Measurements from ENCODE around the gene RCAN1. TPM values are rescaled to one million over a fixed set of nuclear protein-coding genes. Genes with fewer than 3 reads are reported as not detected.

Gene RCAN1
- total and polyA plus RNA-seq, 5 donors from 2014 or later = 3.9 to 16.1 (median 10.4) TPM

- ATAC-seq (ENCODE audit: low read depth in 2 of 2) = no peak
- no peaks in the 10 kb centered on the region for H3K9me3 ChIP-seq (ENCODE audit: control insufficient read depth in 2 of 2, low read length in 2 of 2)
- Mint-ChIP-seq H3K4me3 (no peak overlapping the region), H3K4me1 (peaks cover 0 to 9% (median 1%) of the 10 kb centered on the region in 4 donors), H3K27ac (no peak overlapping the region), H3K9me3 (no peaks in the 10 kb centered on the region), H3K36me3 (peaks cover 39% of the 10 kb centered on the region), H3K27me3 (peaks cover 4% of the 10 kb centered on the region)
- peaks cover 3% of the 10 kb centered on the region for H3K36me3 ChIP-seq (ENCODE audit: control insufficient read depth, insufficient read depth, low read length)
- no peak for DNase-seq
- H3K4me3 ChIP-seq (ENCODE audit: low read depth, low read length) = no peak overlapping the region
- H3K27me3 ChIP-seq (ENCODE audit: control insufficient read depth, insufficient read depth, low read length) = no peaks in the 10 kb centered on the region
- H3K4me1 ChIP-seq (ENCODE audit: control insufficient read depth, insufficient read depth, low read length, poor library complexity, severe bottlenecking) = no peaks in the 10 kb centered on the region
- H3K27ac ChIP-seq (ENCODE audit: insufficient read depth, low read length, poor library complexity, severe bottlenecking) = no peak overlapping the region
Observed at GRCh38 chr21:34517039-34517438, 97.9 kb downstream of the RCAN1 start.

GRCh38 chr21:34514576-34515115 lies 100.3 kb downstream of the RCAN1 start:
- ATAC-seq (ENCODE audit: low read depth in 2 of 2) (no peak), DNase-seq (no peak)
- H3K9me3 ChIP-seq (ENCODE audit: control insufficient read depth in 2 of 2, low read length in 2 of 2) = no peaks in the 10 kb centered on the region
- no peak overlapping the region for H3K4me3 ChIP-seq (ENCODE audit: low read depth, low read length)
- no peaks in the 10 kb centered on the region for H3K27me3 ChIP-seq (ENCODE audit: control insufficient read depth, insufficient read depth, low read length)
- no peak overlapping the region for H3K27ac Mint-ChIP-seq
- H3K4me3 Mint-ChIP-seq = no peak overlapping the region
- H3K27ac ChIP-seq (ENCODE audit: insufficient read depth, low read length, poor library complexity, severe bottlenecking) = no peak overlapping the region
- peaks cover 21% of the 10 kb centered on the region for H3K36me3 Mint-ChIP-seq
- peaks cover 12% of the 10 kb centered on the region for H3K27me3 Mint-ChIP-seq
- H3K4me1 Mint-ChIP-seq = peaks cover 0 to 9% (median 1%) of the 10 kb centered on the region in 4 donors
- H3K9me3 Mint-ChIP-seq = no peaks in the 10 kb centered on the region
- H3K4me1 ChIP-seq (ENCODE audit: control insufficient read depth, insufficient read depth, low read length, poor library complexity, severe bottlenecking) = no peaks in the 10 kb centered on the region
- no peaks in the 10 kb centered on the region for H3K36me3 ChIP-seq (ENCODE audit: control insufficient read depth, insufficient read depth, low read length)

- Mint-ChIP-seq H3K36me3 (peaks cover 16% of the 10 kb centered on the region), H3K27me3 (peaks cover 12% of the 10 kb centered on the region), H3K27ac (no peak overlapping the region), H3K4me1 (peaks cover 0 to 9% (median 1%) of the 10 kb centered on the region in 4 donors), H3K9me3 (no peaks in the 10 kb centered on the region), H3K4me3 (no peak overlapping the region)
- no peak overlapping the region for H3K27ac ChIP-seq (ENCODE audit: insufficient read depth, low read length, poor library complexity, severe bottlenecking)
- H3K4me3 ChIP-seq (ENCODE audit: low read depth, low read length) = no peak overlapping the region
- DNase-seq = no peak
- no peaks in the 10 kb centered on the region for H3K36me3 ChIP-seq (ENCODE audit: control insufficient read depth, insufficient read depth, low read length)
- no peaks in the 10 kb centered on the region for H3K9me3 ChIP-seq (ENCODE audit: control insufficient read depth in 2 of 2, low read length in 2 of 2)
- H3K4me1 ChIP-seq (ENCODE audit: control insufficient read depth, insufficient read depth, low read length, poor library complexity, severe bottlenecking) = no peaks in the 10 kb centered on the region
- ATAC-seq (ENCODE audit: low read depth in 2 of 2) = no peak
- H3K27me3 ChIP-seq (ENCODE audit: control insufficient read depth, insufficient read depth, low read length) = no peaks in the 10 kb centered on the region
Observed at GRCh38 chr21:34513129-34513675, 101.7 kb downstream of the RCAN1 start.

- Histone ChIP-seq H3K36me3 (ENCODE audit: control insufficient read depth, insufficient read depth, low read length) (no peaks in the 10 kb centered on the region), H3K27me3 (ENCODE audit: control insufficient read depth, insufficient read depth, low read length) (no peaks in the 10 kb centered on the region), H3K9me3 (ENCODE audit: control insufficient read depth in 2 of 2, low read length in 2 of 2) (no peaks in the 10 kb centered on the region), H3K4me1 (ENCODE audit: control insufficient read depth, insufficient read depth, low read length, poor library complexity, severe bottlenecking) (no peaks in the 10 kb centered on the region), H3K4me3 (ENCODE audit: low read depth, low read length) (no peak within 1 kb of the TSS), H3K27ac (ENCODE audit: insufficient read depth, low read length, poor library complexity, severe bottlenecking) (no peak within 1 kb of the TSS)
- DNase-seq (no peak), ATAC-seq (ENCODE audit: low read depth in 2 of 2) (no peak)
- Mint-ChIP-seq H3K4me3 (no peak within 1 kb of the TSS), H3K27ac (no peak within 1 kb of the TSS), H3K9me3 (no peaks in the 10 kb centered on the region), H3K27me3 (peaks cover 12% of the 10 kb centered on the region), H3K4me1 (no peaks in the 10 kb centered on the region), H3K36me3 (peaks cover 4% of the 10 kb centered on the region)
Observed at GRCh38 chr21:34511787-34512455, 103.0 kb downstream of the RCAN1 start, which contains the start of gene KCNE1. Gene KCNE1 (minus strand): TSS chr21:34512210. CDS start chr21:34449634, 62,576 bp downstream.

GRCh38 chr21:34511181-34511580 lies 103.7 kb downstream of the RCAN1 start:
- H3K27ac Mint-ChIP-seq = no peak overlapping the region
- H3K4me3 Mint-ChIP-seq = no peak overlapping the region

GRCh38 chr21:34510148-34511142 lies 104.5 kb downstream of the RCAN1 start:
- ATAC-seq (ENCODE audit: low read depth in 2 of 2) = peak in 1 of 2 donors; percentile 25
- no peaks in the 10 kb centered on the region for H3K36me3 Mint-ChIP-seq
- no peaks in the 10 kb centered on the region for H3K9me3 Mint-ChIP-seq
- peaks cover 21% of the 10 kb centered on the region for H3K27me3 Mint-ChIP-seq
- DNase-seq = peak in 1 of 3 donors; percentile 44
- no peak overlapping the region for H3K4me3 ChIP-seq (ENCODE audit: low read depth, low read length)
- H3K4me3 Mint-ChIP-seq = no peak overlapping the region
- H3K27me3 ChIP-seq (ENCODE audit: control insufficient read depth, insufficient read depth, low read length) = no peaks in the 10 kb centered on the region
- H3K27ac Mint-ChIP-seq = no peak overlapping the region
- H3K4me1 Mint-ChIP-seq = no peaks in the 10 kb centered on the region
- H3K9me3 ChIP-seq (ENCODE audit: control insufficient read depth in 2 of 2, low read length in 2 of 2) = no peaks in the 10 kb centered on the region
- H3K36me3 ChIP-seq (ENCODE audit: control insufficient read depth, insufficient read depth, low read length) = no peaks in the 10 kb centered on the region
- H3K4me1 ChIP-seq (ENCODE audit: control insufficient read depth, insufficient read depth, low read length, poor library complexity, severe bottlenecking) = no peaks in the 10 kb centered on the region
- no peak overlapping the region for H3K27ac ChIP-seq (ENCODE audit: insufficient read depth, low read length, poor library complexity, severe bottlenecking)

More at GRCh38 chr21:34511181-34511580, 103.7 kb downstream of the RCAN1 start:
- Histone ChIP-seq H3K4me3 (ENCODE audit: low read depth, low read length) (no peak overlapping the region), H3K27me3 (ENCODE audit: control insufficient read depth, insufficient read depth, low read length) (no peaks in the 10 kb centered on the region), H3K4me1 (ENCODE audit: control insufficient read depth, insufficient read depth, low read length, poor library complexity, severe bottlenecking) (no peaks in the 10 kb centered on the region), H3K9me3 (ENCODE audit: control insufficient read depth in 2 of 2, low read length in 2 of 2) (no peaks in the 10 kb centered on the region), H3K27ac (ENCODE audit: insufficient read depth, low read length, poor library complexity, severe bottlenecking) (no peak overlapping the region), H3K36me3 (ENCODE audit: control insufficient read depth, insufficient read depth, low read length) (no peaks in the 10 kb centered on the region)
- no peak for ATAC-seq (ENCODE audit: low read depth in 2 of 2)
- no peaks in the 10 kb centered on the region for H3K9me3 Mint-ChIP-seq
- no peaks in the 10 kb centered on the region for H3K4me1 Mint-ChIP-seq
- H3K27me3 Mint-ChIP-seq = peaks cover 18% of the 10 kb centered on the region
- no peaks in the 10 kb centered on the region for H3K36me3 Mint-ChIP-seq
- DNase-seq = no peak

- Histone ChIP-seq H3K9me3 (ENCODE audit: control insufficient read depth in 2 of 2, low read length in 2 of 2) (no peaks in the 10 kb centered on the region), H3K27me3 (ENCODE audit: control insufficient read depth, insufficient read depth, low read length) (peaks cover 4% of the 10 kb centered on the region), H3K36me3 (ENCODE audit: control insufficient read depth, insufficient read depth, low read length) (no peaks in the 10 kb centered on the region), H3K27ac (ENCODE audit: insufficient read depth, low read length, poor library complexity, severe bottlenecking) (no peak overlapping the region), H3K4me1 (ENCODE audit: control insufficient read depth, insufficient read depth, low read length, poor library complexity, severe bottlenecking) (no peaks in the 10 kb centered on the region), H3K4me3 (ENCODE audit: low read depth, low read length) (no peak overlapping the region)
- no peak for DNase-seq
- H3K36me3 Mint-ChIP-seq = no peaks in the 10 kb centered on the region
- no peak overlapping the region for H3K27ac Mint-ChIP-seq
- peak overlapping the region in 1 of 4 donors; percentile 85 for H3K4me3 Mint-ChIP-seq
- H3K4me1 Mint-ChIP-seq = no peaks in the 10 kb centered on the region
- peaks cover 21% of the 10 kb centered on the region for H3K27me3 Mint-ChIP-seq
- ATAC-seq (ENCODE audit: low read depth in 2 of 2) = no peak
- H3K9me3 Mint-ChIP-seq = peaks cover 0 to 2% (median 0%) of the 10 kb centered on the region in 7 donors
Observed at GRCh38 chr21:34509151-34509550, 105.8 kb downstream of the RCAN1 start.
